GM12874 (cell line): ENCODE measurements around the gene PDZD2.

Experiments used
- CTCF ChIP-seq: IDR thresholded peaks from 2 replicates; pipeline ENCODE4 v1.5.1; 2011; ENCODE audit warnings: low read depth, mild to moderate bottlenecking, control low read depth, low read length, moderate library complexity; ENCODE audit not compliant: insufficient read depth

The PDZD2 gene

GRCh38 chr5:31937703-31938102 lies 298.8 kb downstream of the PDZD2 start:
- no peak for TF ChIP-seq CTCF

GRCh38 chr5:31939151-31939550 lies 300.2 kb downstream of the PDZD2 start:
- no peak for TF ChIP-seq CTCF

GRCh38 chr5:31941151-31941755 lies 302.3 kb downstream of the PDZD2 start:
- no peak for TF ChIP-seq CTCF

GRCh38 chr5:31942546-31942945 lies 303.6 kb downstream of the PDZD2 start:
- TF ChIP-seq CTCF = no peak

GRCh38 chr5:31944684-31945445 lies 305.9 kb downstream of the PDZD2 start:
- TF ChIP-seq CTCF = no peak

GRCh38 chr5:31948006-31948405 lies 309.1 kb downstream of the PDZD2 start:
- no peak for TF ChIP-seq CTCF

GRCh38 chr5:31952067-31952466 lies 313.1 kb downstream of the PDZD2 start:
- TF ChIP-seq CTCF = no peak
